ENCODE results near the gene HIVEP2.

- TF ChIP-seq, protein P1, sequence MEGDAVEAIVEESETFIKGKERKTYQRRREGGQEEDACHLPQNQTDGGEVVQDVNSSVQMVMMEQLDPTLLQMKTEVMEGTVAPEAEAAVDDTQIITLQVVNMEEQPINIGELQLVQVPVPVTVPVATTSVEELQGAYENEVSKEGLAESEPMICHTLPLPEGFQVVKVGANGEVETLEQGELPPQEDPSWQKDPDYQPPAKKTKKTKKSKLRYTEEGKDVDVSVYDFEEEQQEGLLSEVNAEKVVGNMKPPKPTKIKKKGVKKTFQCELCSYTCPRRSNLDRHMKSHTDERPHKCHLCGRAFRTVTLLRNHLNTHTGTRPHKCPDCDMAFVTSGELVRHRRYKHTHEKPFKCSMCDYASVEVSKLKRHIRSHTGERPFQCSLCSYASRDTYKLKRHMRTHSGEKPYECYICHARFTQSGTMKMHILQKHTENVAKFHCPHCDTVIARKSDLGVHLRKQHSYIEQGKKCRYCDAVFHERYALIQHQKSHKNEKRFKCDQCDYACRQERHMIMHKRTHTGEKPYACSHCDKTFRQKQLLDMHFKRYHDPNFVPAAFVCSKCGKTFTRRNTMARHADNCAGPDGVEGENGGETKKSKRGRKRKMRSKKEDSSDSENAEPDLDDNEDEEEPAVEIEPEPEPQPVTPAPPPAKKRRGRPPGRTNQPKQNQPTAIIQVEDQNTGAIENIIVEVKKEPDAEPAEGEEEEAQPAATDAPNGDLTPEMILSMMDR (IDR thresholded peaks at IDR 0.05), result no peak
- no peak for TF ChIP-seq EZH2 (IDR thresholded peaks at IDR 0.05; ENCODE audit: borderline replicate concordance, insufficient read depth, low read depth, low read length, poor library complexity, severe bottlenecking)
These were observed 12.1 kb downstream of the HIVEP2 start for GRCh38 chr6:142932889-142933288.
